Ishikawa (cell line): ENCODE measurements around the gene CYBRD1.

ENCODE experiments used
- CEBPB ChIP-seq: IDR thresholded peaks from 2 replicates; pipeline ENCODE4 v1.6.1; 2012
- EGR1 ChIP-seq: IDR thresholded peaks from 2 replicates; pipeline ENCODE4 v1.6.1; 2012
- EP300 ChIP-seq: IDR thresholded peaks from 2 replicates; pipeline ENCODE4 v1.6.1; 2012; ENCODE audit warnings: borderline replicate concordance
- FOXM1 ChIP-seq: IDR thresholded peaks from 2 replicates; pipeline ENCODE4 v1.6.1; 2012; ENCODE audit warnings: low read depth, borderline replicate concordance
- MAX ChIP-seq: IDR thresholded peaks from 2 replicates; pipeline ENCODE4 v1.6.1; 2012
- NFIC ChIP-seq: IDR thresholded peaks from 2 replicates; pipeline ENCODE4 v1.6.1; 2012
- RAD21 ChIP-seq: IDR thresholded peaks from 2 replicates; pipeline ENCODE4 v1.6.1; 2012; ENCODE audit warnings: low read depth
- REST ChIP-seq: IDR thresholded peaks from 2 replicates; pipeline ENCODE4 v1.6.1; 2012; ENCODE audit warnings: low read depth, mild to moderate bottlenecking
- TAF1 ChIP-seq: IDR thresholded peaks from 2 replicates; pipeline ENCODE4 v1.6.1; 2012; ENCODE audit warnings: low read depth, mild to moderate bottlenecking
- TEAD4 ChIP-seq: IDR thresholded peaks from 2 replicates; pipeline ENCODE4 v1.6.1; 2012
- USF1 ChIP-seq: IDR thresholded peaks from 2 replicates; pipeline ENCODE4 v1.6.1; 2012
- YY1 ChIP-seq: IDR thresholded peaks from 2 replicates; pipeline ENCODE4 v1.6.1; 2012; ENCODE audit warnings: low read depth

DNA sequence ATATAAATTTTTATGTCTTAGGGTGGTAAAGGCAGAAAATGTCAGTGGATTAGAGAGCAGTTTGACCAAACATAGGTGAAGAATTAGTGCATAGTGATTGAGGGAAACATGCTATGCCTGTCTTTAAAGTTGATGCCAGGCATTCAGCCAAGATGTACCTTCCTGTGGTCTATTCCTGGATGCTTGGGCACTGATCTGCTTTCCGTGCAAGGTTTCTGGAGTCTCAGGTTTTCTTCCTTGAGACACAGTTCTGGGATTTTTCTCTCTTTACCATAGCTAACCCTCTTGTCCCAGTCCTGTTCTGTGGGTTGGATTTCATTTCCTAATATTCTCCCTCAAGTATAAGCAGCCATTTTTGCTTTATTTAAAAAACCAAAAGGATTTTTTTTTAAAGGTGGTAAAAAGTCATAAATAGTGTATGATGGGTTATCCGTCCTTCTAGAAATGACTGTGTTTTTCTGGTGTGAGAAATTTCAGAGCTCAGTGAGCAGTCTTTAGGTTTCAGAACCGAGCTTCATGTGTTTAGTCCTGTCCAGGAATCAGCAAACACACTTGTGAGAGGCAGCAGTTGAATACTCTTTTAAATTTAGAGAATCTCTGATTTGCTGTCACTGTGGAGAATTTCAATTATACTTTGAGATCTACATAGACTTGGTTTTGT is 43.0 kb upstream of the CYBRD1 start:
- TF ChIP-seq FOXM1 (no peak), MAX (no peak), NFIC (no peak), RAD21 (no peak), TEAD4 (no peak), USF1 (no peak), TAF1 (no peak), EGR1 (no peak), YY1 (no peak), REST (no peak), CEBPB (no peak), EP300 (no peak)
